Effector memory CD4-positive, alpha-beta T cell (primary cell): ENCODE data around the gene PRR33.
"Not testable (repeated sequence)": the region's sequence is repeated elsewhere in the genome, so short reads cannot be mapped to it uniquely, and the experiment has no call there.

Experiments
- DNase-seq, 3 donors: peaks; one replicate each; pipeline ENCODE4 v3.0.0-alpha.2; 2020
- H3K27ac ChIP-seq: 2 replicates; pipeline ENCODE4 v1.7.0; 2013; ENCODE audit warnings: mild to moderate bottlenecking, low read length, moderate library complexity; ENCODE audit not compliant: insufficient read depth, poor library complexity, severe bottlenecking
- H3K27me3 ChIP-seq: replicated peaks from 2 replicates; pipeline ENCODE4 v1.7.0; 2013; ENCODE audit warnings: mild to moderate bottlenecking, low read length; ENCODE audit not compliant: insufficient read depth, control insufficient read depth, poor library complexity, severe bottlenecking
- H3K36me3 ChIP-seq: 2 replicates; pipeline ENCODE4 v1.7.0; 2013; ENCODE audit warnings: mild to moderate bottlenecking, low read length, moderate library complexity; ENCODE audit not compliant: control insufficient read depth, insufficient read depth
- H3K4me1 ChIP-seq: 2 replicates; pipeline ENCODE4 v1.7.0; 2013; ENCODE audit warnings: low read length, mild to moderate bottlenecking; ENCODE audit not compliant: control insufficient read depth, insufficient read depth, poor library complexity, severe bottlenecking
- H3K4me3 ChIP-seq: 2 replicates; pipeline ENCODE4 v1.7.0; 2013; ENCODE audit warnings: low read length, low read depth, mild to moderate bottlenecking; ENCODE audit not compliant: insufficient read depth, poor library complexity, severe bottlenecking
- H3K9me3 ChIP-seq: 2 replicates; pipeline ENCODE4 v1.7.0; 2013; ENCODE audit warnings: mild to moderate bottlenecking, low read length, moderate library complexity; ENCODE audit not compliant: control insufficient read depth

PRR33 gene

DNA sequence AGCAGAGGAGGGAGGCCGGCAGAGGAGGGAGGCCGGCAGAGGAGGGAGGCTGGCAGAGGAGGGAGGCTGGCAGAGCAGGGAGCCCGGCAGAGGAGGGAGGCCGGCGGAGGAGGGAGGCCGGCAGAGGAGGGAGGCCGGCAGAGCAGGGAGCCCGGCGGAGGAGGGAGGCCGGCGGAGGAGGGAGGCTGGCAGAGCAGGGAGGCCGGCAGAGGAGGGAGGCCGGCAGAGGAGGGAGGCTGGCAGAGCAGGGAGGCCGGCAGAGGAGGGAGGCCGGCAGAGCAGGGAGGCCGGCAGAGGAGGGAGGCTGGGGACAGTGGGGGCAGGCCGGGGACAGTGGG lies 17.9 kb downstream of the PRR33 start:
- Histone ChIP-seq H3K4me1 (peaks cover 34% of the 10 kb centered on the region), H3K27ac (peak overlapping the region; percentile 11)
- H3K27me3 ChIP-seq, H3K9me3 ChIP-seq, H3K36me3 ChIP-seq, H3K4me3 ChIP-seq, DNase-seq: not testable (repeated sequence)

DNA sequence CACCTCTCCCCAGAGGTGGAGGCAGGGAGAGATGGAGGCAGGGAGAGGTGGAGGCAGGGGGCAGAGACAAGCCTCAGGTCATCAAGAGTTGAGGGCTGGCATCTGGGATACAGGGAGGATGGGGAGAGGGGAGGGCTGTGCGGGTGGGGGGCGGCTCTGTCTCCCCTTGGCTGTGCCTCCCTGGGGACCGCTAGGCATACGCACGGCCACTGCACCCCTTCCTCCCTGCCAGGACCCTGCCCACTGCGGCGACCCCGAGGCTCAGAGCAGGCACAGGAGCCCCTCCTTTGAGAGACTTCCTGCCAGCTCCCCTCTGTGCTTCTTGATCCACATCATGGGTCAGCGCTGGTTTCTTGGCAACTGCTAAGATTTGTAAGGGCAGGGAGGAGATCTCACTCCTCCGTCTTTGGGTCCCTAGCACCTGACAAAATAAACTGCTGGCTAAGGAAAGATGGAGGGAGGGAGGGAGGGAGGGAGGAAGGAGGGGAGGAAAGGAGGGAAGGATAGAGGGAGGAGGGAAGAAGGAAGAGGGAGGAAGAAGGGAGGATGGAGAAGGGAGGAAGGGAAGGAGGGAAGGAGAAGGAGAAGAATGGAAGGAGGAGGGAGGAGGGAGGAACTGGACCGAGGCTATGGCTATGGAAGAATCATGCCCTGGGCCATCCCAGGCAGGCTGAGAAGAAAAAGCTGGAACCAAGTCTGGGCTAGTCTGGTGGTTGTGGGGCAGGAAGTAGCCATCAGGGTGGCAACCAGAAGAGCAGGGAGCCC lies 18.5 kb downstream of the PRR33 start:
- no peaks in the 10 kb centered on the region for H3K9me3 ChIP-seq
- no peak overlapping the region for H3K4me3 ChIP-seq
- DNase-seq = no peak
- peaks cover 37% of the 10 kb centered on the region for H3K4me1 ChIP-seq
- no peaks in the 10 kb centered on the region for H3K36me3 ChIP-seq
- peak overlapping the region; percentile 32 for H3K27ac ChIP-seq
- H3K27me3 ChIP-seq = no peaks in the 10 kb centered on the region

DNA sequence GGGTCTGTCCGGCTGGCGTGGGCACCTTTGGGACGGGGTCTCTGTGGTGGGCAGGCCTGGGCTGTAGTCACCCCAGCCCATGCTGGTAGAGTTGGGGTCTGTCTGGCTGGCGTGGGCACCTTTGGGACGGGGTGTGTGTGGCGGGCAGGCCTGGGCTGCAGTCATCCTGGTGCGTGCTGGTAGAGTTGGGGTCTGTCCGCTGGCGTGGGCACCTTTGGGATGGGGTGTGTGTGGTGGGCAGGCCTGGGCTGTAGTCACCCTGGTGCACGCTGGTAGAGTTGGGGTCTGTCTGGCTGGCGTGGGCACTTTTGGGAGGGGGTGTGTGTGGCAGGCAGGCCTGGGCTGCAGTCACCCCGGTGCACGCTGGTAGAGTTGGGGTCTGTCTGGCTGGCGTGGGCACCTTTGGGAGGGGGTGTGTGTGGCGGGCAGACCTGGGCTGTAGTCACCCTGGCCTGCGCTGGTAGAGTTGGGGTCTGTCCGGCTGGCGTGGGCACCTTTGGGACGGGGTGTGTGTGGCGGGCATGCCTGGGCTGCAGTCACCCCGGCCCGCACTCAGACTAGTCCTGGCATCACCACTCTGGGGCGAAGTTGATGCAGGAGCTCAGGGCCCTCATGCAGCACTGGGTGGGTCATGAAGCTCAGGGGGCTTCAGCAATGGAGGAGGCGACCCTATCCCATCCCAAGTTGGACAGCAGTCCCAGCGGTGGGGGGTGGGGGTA lies 19.3 kb downstream of the PRR33 start:
- Histone ChIP-seq H3K27ac (peak overlapping the region; percentile 32), H3K36me3 (peaks cover under 1% of the 10 kb centered on the region), H3K4me1 (peaks cover 44% of the 10 kb centered on the region), H3K4me3 (no peak overlapping the region), H3K9me3 (no peaks in the 10 kb centered on the region), H3K27me3 (no peaks in the 10 kb centered on the region)
- DNase-seq = no peak

DNA sequence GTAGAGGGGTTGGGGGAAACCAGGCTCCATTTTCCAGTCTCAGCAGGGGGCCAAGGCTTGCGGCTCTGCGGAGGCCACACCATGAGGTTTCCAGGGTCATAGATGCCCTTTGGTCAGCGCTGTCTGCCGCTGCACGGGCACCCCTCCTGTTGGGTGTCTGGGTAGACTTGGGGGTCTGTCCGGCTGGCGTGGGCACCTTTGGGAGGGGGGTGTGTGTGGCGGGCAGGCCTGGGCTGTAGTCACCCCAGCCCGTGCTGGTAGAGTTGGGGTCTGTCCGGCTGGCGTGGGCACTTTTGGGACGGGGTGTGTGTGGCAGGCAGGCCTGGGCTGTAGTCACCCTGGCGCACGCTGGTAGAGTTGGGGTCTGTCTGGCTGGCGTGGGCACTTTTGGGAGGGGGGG lies 20.2 kb downstream of the PRR33 start:
- DNase-seq = no peak
- Histone ChIP-seq H3K9me3 (no peaks in the 10 kb centered on the region), H3K36me3 (peaks cover 9% of the 10 kb centered on the region), H3K4me3 (no peak overlapping the region), H3K4me1 (peaks cover 52% of the 10 kb centered on the region), H3K27me3 (no peaks in the 10 kb centered on the region), H3K27ac (peak overlapping the region; percentile 63)

DNA sequence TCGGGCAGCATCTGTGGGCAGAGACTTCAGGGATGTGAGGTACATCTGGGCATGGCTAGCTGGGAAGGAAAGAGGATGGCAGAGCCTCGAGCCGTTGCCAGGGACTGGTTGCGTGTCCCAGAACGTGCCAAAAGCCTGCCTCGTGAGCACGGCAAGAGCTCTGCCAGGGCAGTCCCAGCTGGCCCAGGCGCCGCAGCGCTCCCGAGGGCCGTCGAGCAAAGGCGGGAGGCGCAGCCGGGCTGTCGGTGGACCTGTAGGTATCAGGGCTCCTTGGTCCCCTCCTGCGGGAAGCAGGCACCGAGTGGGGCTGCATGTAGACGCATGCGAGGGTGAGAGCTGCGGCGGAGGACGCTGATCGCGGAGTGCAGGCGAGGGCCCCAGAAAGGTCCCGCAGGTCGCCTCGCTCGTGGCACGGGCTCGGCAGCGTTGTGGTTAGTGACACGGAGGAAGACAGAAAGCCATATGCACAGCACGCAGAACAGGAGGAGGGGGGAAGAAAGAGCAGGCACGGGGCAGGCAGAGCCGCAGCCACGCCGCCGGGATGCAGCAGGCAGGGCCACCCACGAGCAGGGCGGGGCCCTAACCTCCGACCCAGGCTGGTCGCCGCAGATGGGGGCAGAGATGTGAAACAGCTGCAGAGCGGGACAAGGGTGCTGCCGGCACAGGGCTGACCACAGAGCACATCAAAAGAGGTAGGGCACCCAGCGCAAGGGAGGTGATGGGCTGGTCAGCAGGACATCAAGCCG lies 20.8 kb downstream of the PRR33 start:
- Histone ChIP-seq H3K36me3 (peaks cover 16% of the 10 kb centered on the region), H3K9me3 (no peaks in the 10 kb centered on the region), H3K4me1 (peaks cover 57% of the 10 kb centered on the region), H3K27ac (peak overlapping the region; percentile 63), H3K4me3 (peak overlapping the region; percentile 35), H3K27me3 (no peaks in the 10 kb centered on the region)
- peak; percentile 33 to 45 (median 34) for DNase-seq

DNA sequence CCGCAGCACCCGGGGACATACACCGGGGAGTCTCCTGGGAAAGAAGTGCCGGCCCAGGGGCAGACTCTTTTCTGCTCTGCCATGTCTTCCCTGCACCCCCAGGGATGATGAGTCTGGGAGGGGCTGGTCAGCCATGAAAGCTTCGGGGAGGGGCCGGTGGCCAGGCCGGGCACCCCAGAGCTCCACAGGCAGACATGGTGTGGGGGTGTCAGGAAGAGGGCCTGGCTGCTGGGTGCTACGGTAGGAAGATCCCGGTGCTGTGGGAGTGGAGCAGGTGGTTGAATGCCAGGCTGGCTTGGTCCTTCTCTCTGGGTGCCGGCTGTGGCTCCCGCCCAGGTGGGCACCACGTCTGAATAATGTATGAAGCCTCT lies 21.4 kb downstream of the PRR33 start:
- Histone ChIP-seq H3K27me3 (no peaks in the 10 kb centered on the region), H3K4me3 (peak overlapping the region; percentile 35), H3K4me1 (peaks cover 57% of the 10 kb centered on the region), H3K9me3 (no peaks in the 10 kb centered on the region), H3K27ac (peak overlapping the region; percentile 63), H3K36me3 (peaks cover 17% of the 10 kb centered on the region)
- DNase-seq = no peak

DNA sequence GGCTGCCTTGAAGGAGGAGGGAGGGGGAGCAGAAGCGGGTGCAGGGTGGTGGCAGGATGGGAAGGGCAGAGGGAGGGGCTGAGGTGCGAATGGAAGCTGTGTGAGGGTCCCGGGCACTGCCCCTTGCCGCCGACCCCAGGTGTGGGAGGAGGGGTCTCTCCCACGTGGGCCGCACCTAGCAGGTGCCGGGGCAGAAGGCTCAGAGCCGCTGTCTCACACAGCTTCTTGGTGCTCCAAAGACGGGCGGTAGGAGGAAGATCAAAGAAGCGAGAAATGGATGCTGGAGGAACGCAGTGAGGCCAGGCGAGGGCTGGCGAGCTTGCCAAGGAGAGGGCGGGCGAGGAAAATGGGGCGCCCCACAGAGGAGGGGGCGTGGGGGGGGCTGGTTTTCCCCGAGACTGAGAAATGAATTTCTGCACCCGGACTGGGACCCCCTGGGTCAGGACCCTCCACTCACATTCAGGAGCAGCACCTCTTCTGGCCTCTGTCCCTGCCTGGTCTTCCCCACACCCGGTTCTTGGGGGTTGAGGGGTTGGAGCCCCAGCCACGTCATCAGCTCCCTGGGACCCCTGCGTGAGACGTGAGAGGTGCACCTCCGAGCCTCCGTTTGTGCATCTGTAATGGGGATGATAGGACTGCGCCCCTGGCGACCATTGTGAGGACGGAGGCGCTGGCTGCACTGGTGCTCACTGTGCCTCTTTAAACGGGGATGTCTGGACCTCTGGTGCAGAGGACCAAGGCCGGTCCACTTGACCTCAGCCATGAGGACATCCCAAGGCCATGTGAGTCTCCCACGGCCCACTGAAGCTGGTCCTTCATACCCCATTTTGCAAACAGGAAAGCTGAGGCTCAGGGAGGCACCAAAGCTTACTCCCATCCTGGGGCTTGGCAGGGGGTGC lies 22.0 kb downstream of the PRR33 start:
- Histone ChIP-seq H3K27ac (peak overlapping the region; percentile 63), H3K4me1 (peaks cover 61% of the 10 kb centered on the region), H3K9me3 (no peaks in the 10 kb centered on the region), H3K27me3 (no peaks in the 10 kb centered on the region), H3K4me3 (peak overlapping the region; percentile 35), H3K36me3 (peaks cover 17% of the 10 kb centered on the region)
- no peak for DNase-seq

DNA sequence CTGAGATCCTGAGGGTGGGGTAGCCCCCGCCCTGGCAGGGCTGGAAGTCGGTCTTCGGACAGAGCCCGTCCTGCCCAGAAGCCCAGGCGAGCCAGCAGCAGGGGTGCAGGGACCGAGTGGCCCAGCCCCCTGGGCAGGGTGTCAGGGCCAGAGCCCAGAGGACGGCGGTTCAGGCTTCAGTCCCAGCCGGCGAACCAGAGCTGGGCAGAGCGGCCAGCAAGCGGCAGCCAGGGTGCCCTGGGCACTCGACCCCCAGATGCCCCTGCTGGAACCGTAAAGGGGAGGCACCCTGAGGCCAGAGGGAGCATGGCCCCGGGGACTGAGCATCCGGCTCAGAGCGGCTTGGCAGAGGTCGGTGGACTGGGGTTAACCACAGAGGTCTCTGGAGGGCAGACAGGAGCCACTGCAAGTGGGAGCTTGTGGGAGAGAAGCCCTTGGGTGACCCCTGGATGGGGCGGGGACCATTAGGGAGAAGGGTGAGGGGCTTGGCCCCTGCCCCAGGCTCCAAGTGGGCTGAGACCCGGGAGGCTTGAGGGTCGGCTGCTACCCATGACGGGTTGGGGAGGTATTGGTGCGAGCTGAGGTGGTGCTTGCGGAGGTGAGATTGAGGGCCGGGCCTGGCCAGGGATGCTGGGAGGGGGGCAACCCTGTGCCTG lies 22.9 kb downstream of the PRR33 start:
- Histone ChIP-seq H3K4me3 (no peak overlapping the region), H3K27me3 (no peaks in the 10 kb centered on the region), H3K4me1 (peaks cover 64% of the 10 kb centered on the region), H3K9me3 (no peaks in the 10 kb centered on the region), H3K36me3 (peaks cover 17% of the 10 kb centered on the region), H3K27ac (peak overlapping the region; percentile 36)
- no peak for DNase-seq

DNA sequence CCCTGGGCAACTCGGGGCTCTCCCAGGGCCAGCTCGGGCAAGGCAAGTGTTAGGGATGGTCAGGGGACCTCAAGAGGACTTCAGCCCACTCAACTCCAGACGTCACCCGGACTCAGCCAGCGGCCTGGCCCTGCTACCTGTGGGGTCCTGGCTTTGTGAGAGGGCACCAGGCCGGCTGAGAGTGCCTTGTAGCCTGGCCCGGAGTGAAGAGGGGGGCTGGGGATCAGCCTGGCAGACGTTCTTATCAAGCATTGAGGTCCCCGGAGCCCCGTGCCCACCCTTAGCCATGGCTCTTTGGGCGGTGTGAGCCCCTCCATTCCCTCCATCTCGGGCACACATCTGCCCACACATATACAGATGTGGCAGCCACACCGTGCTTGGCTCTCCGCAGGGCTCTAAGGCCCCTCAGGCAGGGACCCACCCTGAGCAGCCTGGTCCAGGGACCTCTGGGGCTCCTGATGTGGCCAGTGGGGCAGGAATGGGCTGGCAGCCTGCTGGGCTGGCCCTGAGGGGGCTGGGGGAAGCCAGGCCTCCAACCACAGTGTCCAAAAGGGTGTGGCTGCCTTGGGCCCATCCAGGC lies 23.5 kb downstream of the PRR33 start:
- Histone ChIP-seq H3K4me1 (peaks cover 69% of the 10 kb centered on the region), H3K27ac (no peak overlapping the region), H3K36me3 (peaks cover 17% of the 10 kb centered on the region), H3K4me3 (no peak overlapping the region), H3K27me3 (no peaks in the 10 kb centered on the region), H3K9me3 (no peaks in the 10 kb centered on the region)
- DNase-seq = no peak
